ENCODE measurements around the gene AP3D1.

The AP3D1 gene

DNA sequence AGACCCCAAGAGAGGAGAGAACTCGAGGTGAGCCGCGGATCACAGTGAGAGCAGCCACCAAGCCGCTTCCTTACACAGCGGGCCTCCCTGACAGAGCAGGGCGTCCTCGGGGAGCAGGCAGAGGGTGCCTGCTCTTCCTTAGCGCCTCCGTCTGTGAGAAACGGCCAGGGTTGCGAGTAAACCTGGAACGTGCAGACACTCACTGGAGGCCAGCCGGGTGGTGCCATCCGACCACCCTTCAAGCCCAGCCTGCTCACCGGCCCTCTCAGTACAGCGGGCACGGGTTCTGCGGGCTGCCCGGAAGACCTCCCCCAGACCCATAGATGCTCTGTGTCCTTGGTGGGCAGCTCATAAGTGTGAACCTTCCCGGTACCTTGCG lies 22.0 kb upstream of the AP3D1 start:
- DNase-seq (ENCODE audit: insufficient read length, low spot score) (no peak), FAIRE-seq (no peak)
- TF ChIP-seq POLR2A (IDR thresholded peaks at IDR 0.05; ENCODE audit: low read depth, low read length), result no peak

GRCh38 chr19:2171349-2172145 lies 20.2 kb upstream of the AP3D1 start:
- DNase-seq (ENCODE audit: insufficient read length, low spot score) (no peak), FAIRE-seq (no peak)
- TF ChIP-seq POLR2A (IDR thresholded peaks at IDR 0.05; ENCODE audit: low read depth, low read length), result no peak

DNA sequence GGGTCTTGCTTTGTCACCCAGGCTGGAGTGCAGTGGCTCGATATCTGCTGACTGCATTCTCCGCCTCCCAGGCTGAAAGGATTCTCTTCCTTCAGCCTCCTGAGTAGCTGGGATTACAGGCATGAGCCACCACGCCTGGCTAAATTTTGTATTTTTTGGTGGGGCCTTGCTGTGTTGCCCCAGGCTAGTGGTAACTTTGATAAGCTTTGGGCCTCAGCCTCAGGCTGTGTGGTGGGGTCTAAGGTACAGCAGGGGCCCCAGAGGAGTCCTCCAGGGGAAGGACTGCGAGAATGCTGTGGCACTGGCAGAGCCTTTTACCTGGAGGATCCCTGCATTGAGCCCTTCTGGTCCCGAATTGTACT lies 19.6 kb upstream of the AP3D1 start:
- no peak for FAIRE-seq
- no peak for TF ChIP-seq POLR2A (IDR thresholded peaks at IDR 0.05; ENCODE audit: low read depth, low read length)
- no peak for DNase-seq (ENCODE audit: insufficient read length, low spot score)

GRCh38 chr19:2170219-2170618 lies 18.9 kb upstream of the AP3D1 start:
- FAIRE-seq (no peak), DNase-seq (ENCODE audit: insufficient read length, low spot score) (no peak)
- no peak for TF ChIP-seq POLR2A (IDR thresholded peaks at IDR 0.05; ENCODE audit: low read depth, low read length)

DNA sequence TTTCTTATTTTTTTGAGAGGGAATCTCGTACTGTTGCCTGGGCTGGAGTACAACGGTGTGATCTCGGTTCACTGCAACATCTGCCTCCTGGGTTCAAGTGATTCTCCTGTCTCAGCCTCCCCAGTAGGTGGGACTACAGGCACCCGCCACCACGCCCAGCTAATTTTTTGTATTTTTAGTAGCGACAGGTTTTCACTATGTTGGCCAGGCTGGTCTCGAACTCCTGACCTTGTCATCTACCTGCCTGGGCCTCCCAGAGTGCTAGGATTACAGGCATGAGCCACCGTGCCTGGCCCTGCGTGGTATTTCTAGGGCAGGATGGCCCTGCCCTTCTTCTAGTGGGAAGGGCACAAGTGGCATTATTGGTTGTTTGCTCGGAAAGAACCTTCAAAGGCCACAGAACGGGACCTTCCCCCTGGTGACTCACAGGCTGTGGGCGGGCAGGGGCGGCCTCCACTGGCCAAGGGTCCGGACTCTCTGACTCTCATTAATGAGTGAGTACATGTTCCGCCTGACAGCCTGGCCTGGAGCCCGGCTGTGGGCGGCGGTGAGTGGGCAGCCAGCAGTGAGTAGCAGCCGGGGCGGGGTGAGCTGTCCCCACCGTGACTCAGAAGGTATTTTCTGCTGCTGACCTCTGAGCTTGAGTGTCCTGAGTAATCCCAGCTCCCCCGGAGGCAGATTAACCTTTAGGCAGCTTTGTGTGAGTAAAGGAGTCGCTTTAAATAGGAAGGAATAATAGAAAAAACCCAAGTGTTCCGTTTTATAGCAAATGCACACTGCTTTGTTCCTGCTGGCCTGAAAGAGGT lies 17.5 kb upstream of the AP3D1 start:
- no peak for TF ChIP-seq POLR2A (IDR thresholded peaks at IDR 0.05; ENCODE audit: low read depth, low read length)
- peak; percentile 98 for DNase-seq (ENCODE audit: insufficient read length, low spot score)
- peak; percentile 88 for FAIRE-seq

DNA sequence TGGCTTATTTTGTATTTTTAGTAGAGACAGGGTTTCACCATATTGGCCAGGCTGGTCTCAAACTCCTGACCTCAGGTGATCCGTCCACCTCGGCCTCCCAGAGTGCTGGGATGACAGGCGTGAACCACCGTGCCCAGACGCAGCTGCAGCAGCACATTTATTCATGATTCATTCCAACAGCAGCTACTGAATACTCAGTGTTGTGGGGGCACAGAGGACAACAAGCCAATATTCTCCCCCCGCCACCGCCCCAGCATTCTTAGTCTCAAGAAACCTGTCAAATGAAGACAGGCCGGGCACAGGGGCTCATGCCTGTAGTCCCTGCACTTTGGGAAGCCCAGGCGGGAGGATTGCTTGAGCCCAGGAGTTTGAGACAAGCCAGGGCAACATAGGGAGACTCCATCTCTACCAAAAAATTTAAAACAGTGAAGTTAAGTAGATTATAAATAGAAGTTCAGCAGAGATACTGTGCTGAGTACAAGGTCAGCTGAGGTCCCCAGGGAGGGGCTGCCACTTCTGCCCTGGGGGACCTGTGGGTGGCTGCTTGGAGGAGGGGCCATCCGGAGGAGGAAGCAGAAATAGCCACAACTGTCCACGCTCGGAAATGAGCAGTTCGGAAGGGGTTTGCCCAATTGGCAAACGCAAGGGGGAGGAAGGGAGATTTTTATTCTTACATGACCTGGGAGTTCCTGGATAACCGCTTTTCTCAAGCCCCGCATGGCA lies 16.7 kb upstream of the AP3D1 start:
- no peak for TF ChIP-seq POLR2A (IDR thresholded peaks at IDR 0.05; ENCODE audit: low read depth, low read length)
- DNase-seq (ENCODE audit: insufficient read length, low spot score), result no peak
- FAIRE-seq, result no peak

- peak; percentile 70 for DNase-seq (ENCODE audit: insufficient read length, low spot score)
- no peak for TF ChIP-seq POLR2A (IDR thresholded peaks at IDR 0.05; ENCODE audit: low read depth, low read length)
- FAIRE-seq, result no peak
These were observed 15.7 kb upstream of the AP3D1 start for GRCh38 chr19:2166741-2167738.

GRCh38 chr19:2164020-2164998 lies 12.9 kb upstream of the AP3D1 start:
- FAIRE-seq (no peak), DNase-seq (ENCODE audit: insufficient read length, low spot score) (no peak)
- no peak for TF ChIP-seq POLR2A (IDR thresholded peaks at IDR 0.05; ENCODE audit: low read depth, low read length)

DNA sequence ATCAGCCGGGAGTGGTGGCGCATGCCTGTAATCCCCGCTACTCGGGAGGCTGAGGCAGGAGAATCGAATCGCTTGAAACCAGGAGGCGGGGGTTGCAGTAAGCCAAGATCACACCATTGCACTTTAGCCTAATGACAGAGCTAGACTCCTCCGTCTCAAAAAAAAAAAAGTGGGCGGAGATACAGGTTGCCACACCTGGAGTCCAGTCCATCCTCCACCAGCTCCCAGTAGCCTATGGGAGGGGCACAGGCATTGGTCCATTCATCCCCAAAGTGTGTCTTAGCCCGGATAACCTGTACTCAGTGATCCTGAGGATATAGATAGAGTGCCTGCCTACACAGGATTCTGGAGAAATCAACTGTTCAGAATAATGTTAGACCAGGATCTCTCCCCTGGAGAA lies 9.0 kb upstream of the AP3D1 start:
- FAIRE-seq (no peak), DNase-seq (ENCODE audit: insufficient read length, low spot score) (no peak)
- no peak for TF ChIP-seq POLR2A (IDR thresholded peaks at IDR 0.05; ENCODE audit: low read depth, low read length)

DNA sequence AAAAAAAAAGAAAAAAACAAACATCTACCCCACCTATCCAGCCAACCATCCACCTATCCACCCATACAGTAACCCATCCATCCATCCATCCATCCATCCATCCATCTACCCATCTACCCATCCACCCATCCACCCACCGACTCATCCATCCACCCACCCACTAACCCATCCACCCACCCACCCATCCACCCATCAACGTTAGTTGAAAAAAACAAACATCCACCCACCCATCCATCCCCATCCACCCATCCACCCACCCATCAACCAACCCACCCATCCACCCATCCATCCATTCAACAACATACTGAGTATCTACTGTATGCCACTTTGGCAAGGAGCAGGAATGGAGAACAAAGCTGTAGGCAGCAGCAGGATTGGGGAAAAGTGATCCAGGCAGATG lies 6.1 kb upstream of the AP3D1 start:
- no peak for DNase-seq (ENCODE audit: insufficient read length, low spot score)
- FAIRE-seq, result no peak
- TF ChIP-seq POLR2A (IDR thresholded peaks at IDR 0.05; ENCODE audit: low read depth, low read length), result no peak

DNA sequence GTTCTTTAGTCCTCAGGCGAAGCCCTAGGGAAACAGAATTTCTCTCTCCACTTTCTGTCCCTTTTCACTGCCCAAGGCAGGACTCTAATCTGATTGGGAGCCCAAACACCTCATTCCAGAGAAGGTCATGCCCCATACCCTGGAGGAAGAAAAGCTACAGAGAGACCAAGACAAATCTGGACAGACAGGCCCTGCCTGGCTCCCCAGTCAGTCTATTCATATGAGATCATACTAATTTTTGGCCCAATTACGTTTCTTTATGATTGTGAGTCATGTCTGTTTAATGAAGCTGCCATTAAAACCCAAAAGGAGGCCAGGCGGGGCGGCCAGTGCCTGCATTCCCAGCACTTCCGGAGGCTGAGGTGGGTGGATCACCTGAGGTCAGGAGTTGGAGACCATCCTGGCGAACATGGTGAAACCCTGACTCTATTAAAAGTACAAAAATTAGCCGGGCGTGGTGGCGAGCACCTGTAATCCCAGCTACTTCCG lies 3.3 kb upstream of the AP3D1 start:
- no peak for FAIRE-seq
- DNase-seq (ENCODE audit: insufficient read length, low spot score), result no peak
- TF ChIP-seq POLR2A (IDR thresholded peaks at IDR 0.05; ENCODE audit: low read depth, low read length), result no peak

DNA sequence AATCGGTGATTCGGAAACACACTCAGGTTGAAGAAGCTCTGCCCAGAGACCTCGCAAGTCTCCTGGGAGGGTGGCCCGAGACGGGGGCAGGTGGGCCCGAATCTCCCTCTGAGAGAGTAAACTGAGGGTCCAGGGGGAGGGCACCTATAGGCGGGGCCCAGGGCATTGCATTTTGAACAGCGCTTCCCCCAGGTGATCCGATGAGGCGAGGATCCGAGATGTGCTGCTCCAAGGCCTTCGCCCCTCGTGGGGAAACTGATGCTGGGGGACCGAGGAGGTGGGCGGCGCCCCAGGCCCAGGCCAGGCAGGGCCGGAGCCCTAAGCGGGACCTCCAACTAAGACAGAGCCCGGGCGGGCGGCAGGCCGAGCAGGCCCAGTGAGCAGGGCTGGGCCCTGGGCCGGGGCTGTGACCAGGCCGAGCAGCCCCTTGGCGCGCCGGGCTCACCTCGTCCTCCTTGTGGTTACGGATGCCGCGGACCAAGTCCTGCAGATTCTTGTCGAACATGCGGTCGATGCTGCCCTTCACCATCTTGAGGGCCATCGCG lies 500 bp downstream of the AP3D1 start:
- FAIRE-seq, result no peak
- TF ChIP-seq POLR2A (IDR thresholded peaks at IDR 0.05; ENCODE audit: low read depth, low read length), result no peak
- DNase-seq (ENCODE audit: insufficient read length, low spot score), result no peak

Data from H54 (cell line).